ENCODE data around the gene PSMA6.
A peak's percentile ranks its signal among the peaks of the same experiment; 100 is the strongest.

The PSMA6 gene

DNA sequence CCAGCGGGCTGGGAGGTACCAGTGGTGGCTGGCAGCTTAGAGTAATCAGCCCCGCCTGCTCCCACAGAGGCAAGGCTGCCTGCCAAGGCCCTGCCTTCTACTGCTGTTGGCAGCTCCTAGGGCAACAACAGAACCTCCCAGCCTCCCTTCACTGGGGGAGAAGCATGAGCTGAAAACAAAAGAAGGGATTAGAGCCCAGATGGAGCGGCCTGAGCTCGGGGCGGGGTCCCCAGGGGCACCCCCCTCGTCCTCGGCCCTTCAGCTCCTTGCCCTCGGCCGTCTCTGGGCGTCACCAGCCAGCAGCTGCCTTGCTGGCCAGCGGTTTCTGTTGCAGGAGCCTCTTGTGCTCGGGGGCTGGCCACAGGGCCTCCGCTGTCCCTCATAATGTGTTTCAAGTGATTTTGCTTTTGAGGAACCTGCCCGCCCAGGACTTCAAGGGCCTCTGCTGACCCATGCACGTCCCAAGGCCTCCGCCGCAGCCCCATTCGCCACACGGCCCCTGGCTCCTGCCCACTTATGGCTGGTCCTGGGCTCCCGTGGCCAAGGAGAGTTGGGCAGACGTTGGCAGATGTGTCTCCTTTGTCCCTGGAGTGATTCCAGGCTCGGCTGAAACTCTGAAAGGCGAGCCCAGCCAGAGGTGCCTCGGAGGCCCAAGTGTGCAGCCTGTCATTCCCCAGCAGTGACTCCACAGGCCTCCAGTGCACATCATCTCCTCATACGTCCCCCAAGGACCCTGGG, 49.7 kb downstream of the PSMA6 start (continued):
- TF ChIP-seq ZNF350 (tag by site-specific recombination; IDR thresholded peaks at IDR 0.05), result no peak
- TF ChIP-seq SP2 (tag by site-specific recombination; IDR thresholded peaks at IDR 0.05), result no peak; the same call in 1 of the 2 replicates
- no peak for TF ChIP-seq ZNF596 (tag by site-specific recombination; IDR thresholded peaks at IDR 0.05)
- TF ChIP-seq GLIS1 (tag by site-specific recombination; IDR thresholded peaks at IDR 0.05), result peak; percentile 97
- TF ChIP-seq ZNF335 (tag by site-specific recombination; conservative IDR thresholded peaks at IDR 0.05), result no peak
- no peak for TF ChIP-seq HOXD13 (CRISPR knock-in tag; IDR thresholded peaks at IDR 0.05; ENCODE audit: borderline replicate concordance)
- TF ChIP-seq, protein P1, sequence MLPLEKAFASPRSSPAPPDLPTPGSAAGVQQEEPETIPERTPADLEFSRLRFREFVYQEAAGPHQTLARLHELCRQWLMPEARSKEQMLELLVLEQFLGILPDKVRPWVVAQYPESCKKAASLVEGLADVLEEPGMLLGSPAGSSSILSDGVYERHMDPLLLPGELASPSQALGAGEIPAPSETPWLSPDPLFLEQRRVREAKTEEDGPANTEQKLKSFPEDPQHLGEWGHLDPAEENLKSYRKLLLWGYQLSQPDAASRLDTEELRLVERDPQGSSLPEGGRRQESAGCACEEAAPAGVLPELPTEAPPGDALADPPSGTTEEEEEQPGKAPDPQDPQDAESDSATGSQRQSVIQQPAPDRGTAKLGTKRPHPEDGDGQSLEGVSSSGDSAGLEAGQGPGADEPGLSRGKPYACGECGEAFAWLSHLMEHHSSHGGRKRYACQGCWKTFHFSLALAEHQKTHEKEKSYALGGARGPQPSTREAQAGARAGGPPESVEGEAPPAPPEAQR (tag by site-specific recombination; IDR thresholded peaks at IDR 0.05), result no peak
- no peak for TF ChIP-seq ZNF530 (tag by site-specific recombination; IDR thresholded peaks at IDR 0.05; ENCODE audit: low read depth)
- TF ChIP-seq, protein P2, sequence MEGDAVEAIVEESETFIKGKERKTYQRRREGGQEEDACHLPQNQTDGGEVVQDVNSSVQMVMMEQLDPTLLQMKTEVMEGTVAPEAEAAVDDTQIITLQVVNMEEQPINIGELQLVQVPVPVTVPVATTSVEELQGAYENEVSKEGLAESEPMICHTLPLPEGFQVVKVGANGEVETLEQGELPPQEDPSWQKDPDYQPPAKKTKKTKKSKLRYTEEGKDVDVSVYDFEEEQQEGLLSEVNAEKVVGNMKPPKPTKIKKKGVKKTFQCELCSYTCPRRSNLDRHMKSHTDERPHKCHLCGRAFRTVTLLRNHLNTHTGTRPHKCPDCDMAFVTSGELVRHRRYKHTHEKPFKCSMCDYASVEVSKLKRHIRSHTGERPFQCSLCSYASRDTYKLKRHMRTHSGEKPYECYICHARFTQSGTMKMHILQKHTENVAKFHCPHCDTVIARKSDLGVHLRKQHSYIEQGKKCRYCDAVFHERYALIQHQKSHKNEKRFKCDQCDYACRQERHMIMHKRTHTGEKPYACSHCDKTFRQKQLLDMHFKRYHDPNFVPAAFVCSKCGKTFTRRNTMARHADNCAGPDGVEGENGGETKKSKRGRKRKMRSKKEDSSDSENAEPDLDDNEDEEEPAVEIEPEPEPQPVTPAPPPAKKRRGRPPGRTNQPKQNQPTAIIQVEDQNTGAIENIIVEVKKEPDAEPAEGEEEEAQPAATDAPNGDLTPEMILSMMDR (tag by site-specific recombination; IDR thresholded peaks at IDR 0.05), result no peak
- 0 out of 2 replicates have a peak, but pooled peaks have one; percentile 43 for TF ChIP-seq ZNF10 (tag by site-specific recombination; IDR thresholded peaks at IDR 0.05)
- TF ChIP-seq ZBTB20 (tag by site-specific recombination; IDR thresholded peaks at IDR 0.05), result no peak
- TF ChIP-seq ZNF776 (tag by site-specific recombination; IDR thresholded peaks at IDR 0.05; ENCODE audit: borderline replicate concordance), result no peak
- no peak for TF ChIP-seq ELK4 (IDR thresholded peaks at IDR 0.05; ENCODE audit: borderline replicate concordance, low read depth, low read length)
- TF ChIP-seq ZNF239 (tag by site-specific recombination; IDR thresholded peaks at IDR 0.05), result no peak
- TF ChIP-seq, protein P3, sequence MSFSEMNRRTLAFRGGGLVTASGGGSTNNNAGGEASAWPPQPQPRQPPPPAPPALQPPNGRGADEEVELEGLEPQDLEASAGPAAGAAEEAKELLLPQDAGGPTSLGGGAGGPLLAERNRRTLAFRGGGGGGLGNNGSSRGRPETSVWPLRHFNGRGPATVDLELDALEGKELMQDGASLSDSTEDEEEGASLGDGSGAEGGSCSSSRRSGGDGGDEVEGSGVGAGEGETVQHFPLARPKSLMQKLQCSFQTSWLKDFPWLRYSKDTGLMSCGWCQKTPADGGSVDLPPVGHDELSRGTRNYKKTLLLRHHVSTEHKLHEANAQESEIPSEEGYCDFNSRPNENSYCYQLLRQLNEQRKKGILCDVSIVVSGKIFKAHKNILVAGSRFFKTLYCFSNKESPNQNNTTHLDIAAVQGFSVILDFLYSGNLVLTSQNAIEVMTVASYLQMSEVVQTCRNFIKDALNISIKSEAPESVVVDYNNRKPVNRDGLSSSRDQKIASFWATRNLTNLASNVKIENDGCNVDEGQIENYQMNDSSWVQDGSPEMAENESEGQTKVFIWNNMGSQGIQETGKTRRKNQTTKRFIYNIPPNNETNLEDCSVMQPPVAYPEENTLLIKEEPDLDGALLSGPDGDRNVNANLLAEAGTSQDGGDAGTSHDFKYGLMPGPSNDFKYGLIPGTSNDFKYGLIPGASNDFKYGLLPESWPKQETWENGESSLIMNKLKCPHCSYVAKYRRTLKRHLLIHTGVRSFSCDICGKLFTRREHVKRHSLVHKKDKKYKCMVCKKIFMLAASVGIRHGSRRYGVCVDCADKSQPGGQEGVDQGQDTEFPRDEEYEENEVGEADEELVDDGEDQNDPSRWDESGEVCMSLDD (tag by site-specific recombination; IDR thresholded peaks at IDR 0.05), result no peak
- no peak for TF ChIP-seq ZNF184 (tag by site-specific recombination; IDR thresholded peaks at IDR 0.05)
- no peak; the same call in 1 of the 2 replicates for TF ChIP-seq GLIS2 (tag by site-specific recombination; IDR thresholded peaks at IDR 0.05)
- TF ChIP-seq KLF8 (tag by site-specific recombination; IDR thresholded peaks at IDR 0.05), result no peak
- no peak for TF ChIP-seq ZNF623 (tag by site-specific recombination; IDR thresholded peaks at IDR 0.05)
- TF ChIP-seq, protein P4, sequence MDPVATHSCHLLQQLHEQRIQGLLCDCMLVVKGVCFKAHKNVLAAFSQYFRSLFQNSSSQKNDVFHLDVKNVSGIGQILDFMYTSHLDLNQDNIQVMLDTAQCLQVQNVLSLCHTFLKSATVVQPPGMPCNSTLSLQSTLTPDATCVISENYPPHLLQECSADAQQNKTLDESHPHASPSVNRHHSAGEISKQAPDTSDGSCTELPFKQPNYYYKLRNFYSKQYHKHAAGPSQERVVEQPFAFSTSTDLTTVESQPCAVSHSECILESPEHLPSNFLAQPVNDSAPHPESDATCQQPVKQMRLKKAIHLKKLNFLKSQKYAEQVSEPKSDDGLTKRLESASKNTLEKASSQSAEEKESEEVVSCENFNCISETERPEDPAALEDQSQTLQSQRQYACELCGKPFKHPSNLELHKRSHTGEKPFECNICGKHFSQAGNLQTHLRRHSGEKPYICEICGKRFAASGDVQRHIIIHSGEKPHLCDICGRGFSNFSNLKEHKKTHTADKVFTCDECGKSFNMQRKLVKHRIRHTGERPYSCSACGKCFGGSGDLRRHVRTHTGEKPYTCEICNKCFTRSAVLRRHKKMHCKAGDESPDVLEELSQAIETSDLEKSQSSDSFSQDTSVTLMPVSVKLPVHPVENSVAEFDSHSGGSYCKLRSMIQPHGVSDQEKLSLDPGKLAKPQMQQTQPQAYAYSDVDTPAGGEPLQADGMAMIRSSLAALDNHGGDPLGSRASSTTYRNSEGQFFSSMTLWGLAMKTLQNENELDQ (tag by site-specific recombination; IDR thresholded peaks at IDR 0.05; ENCODE audit: low read depth), result no peak
- TF ChIP-seq ZNF571 (tag by site-specific recombination; IDR thresholded peaks at IDR 0.05), result no peak
- TF ChIP-seq ZNF626 (tag by site-specific recombination; IDR thresholded peaks at IDR 0.05), result no peak
- no peak for TF ChIP-seq ZNF791 (tag by site-specific recombination; IDR thresholded peaks at IDR 0.05)
- TF ChIP-seq KLF1 (tag by site-specific recombination; IDR thresholded peaks at IDR 0.05), result peak; percentile 58; the same call in 1 of the 2 replicates
